ENCODE data around the gene CCDC91.
"Not testable (repeated sequence)": the region's sequence is repeated elsewhere in the genome, so short reads cannot be mapped to it uniquely, and the experiment has no call there.

Gene CCDC91

GRCh38 chr12:28479097-28479496, 288.8 kb downstream of the CCDC91 start:
- DNase-seq = not testable (repeated sequence)

GRCh38 chr12:28479683-28480082, 289.4 kb downstream of the CCDC91 start:
- DNase-seq = no peak

GRCh38 chr12:28484156-28484555, 293.9 kb downstream of the CCDC91 start:
- no peak for DNase-seq

- no peak for DNase-seq
These were observed 296.3 kb downstream of the CCDC91 start for GRCh38 chr12:28486521-28486920.

- DNase-seq = no peak
These were observed 299.0 kb downstream of the CCDC91 start for GRCh38 chr12:28489246-28489645.

GRCh38 chr12:28497889-28498411, 307.7 kb downstream of the CCDC91 start:
- no peak for DNase-seq

- DNase-seq = no peak
These were observed 308.6 kb downstream of the CCDC91 start for GRCh38 chr12:28498850-28499249.

- no peak for DNase-seq
These were observed 310.2 kb downstream of the CCDC91 start for GRCh38 chr12:28500373-28501024.

GRCh38 chr12:28506271-28506670, 316.0 kb downstream of the CCDC91 start:
- DNase-seq = no peak

GRCh38 chr12:28507033-28507432, 316.8 kb downstream of the CCDC91 start:
- DNase-seq = no peak

GRCh38 chr12:28507867-28508266, 317.6 kb downstream of the CCDC91 start:
- DNase-seq = no peak

GRCh38 chr12:28512406-28512805, 322.1 kb downstream of the CCDC91 start:
- DNase-seq = no peak

GRCh38 chr12:28512876-28513275, 322.6 kb downstream of the CCDC91 start:
- DNase-seq = no peak

- DNase-seq = no peak
These were observed 323.7 kb downstream of the CCDC91 start for GRCh38 chr12:28513983-28514382.

GRCh38 chr12:28517101-28517500, 326.8 kb downstream of the CCDC91 start:
- no peak for DNase-seq

- DNase-seq = no peak
These were observed 337.5 kb downstream of the CCDC91 start for GRCh38 chr12:28527631-28528249.

GRCh38 chr12:28535216-28535615, 345.0 kb downstream of the CCDC91 start:
- DNase-seq = no peak

- DNase-seq = no peak
These were observed 345.8 kb downstream of the CCDC91 start for GRCh38 chr12:28536088-28536487.

GRCh38 chr12:28537474-28537873, 347.2 kb downstream of the CCDC91 start:
- no peak for DNase-seq

GRCh38 chr12:28539691-28540323, 349.6 kb downstream of the CCDC91 start:
- DNase-seq = no peak

- DNase-seq = no peak
These were observed 350.1 kb downstream of the CCDC91 start for GRCh38 chr12:28540324-28540714.

GRCh38 chr12:28543021-28543890, 353.0 kb downstream of the CCDC91 start:
- DNase-seq = no peak
